SK-N-SH (cell line): Measurements from ENCODE around the gene RBP5. TPM values are rescaled to one million over a fixed set of nuclear protein-coding genes. Genes with fewer than 3 reads are reported as not detected.

Experiments used
- CTCF ChIA-PET: fragments of 300-600, 350-600 bp; formaldehyde crosslinking; extraction: SDS; loops from one replicate; lab custom pipeline; 2021; lab: Yijun Ruan, JAX
- POLR2A ChIA-PET: fragments of 350-600 bp; sonication (Branson Sonifier 250); formaldehyde crosslinking; extraction: SDS; loops from one replicate; lab custom pipeline; 2020; ENCODE audit warnings: antibody characterized with exemption, inconsistent platforms; lab: Yijun Ruan, JAX
- DNase-seq: peaks from one replicate; pipeline ENCODE4 v3.0.0; 2012
- H2AFZ ChIP-seq: fragments of 200-600 bp; sonication (generic); 2 replicates; pipeline ENCODE4 v1.8.1; 2016; ENCODE audit warnings: antibody characterized with exemption, mild to moderate bottlenecking, low read depth
- H3F3A ChIP-seq: fragments of 200-600 bp; sonication (generic); replicated peaks from 2 replicates; pipeline ENCODE3; 2016; ENCODE audit warnings: antibody characterized with exemption, mild to moderate bottlenecking; ENCODE audit not compliant: insufficient read depth
- H3K27ac ChIP-seq, 2 experiments: fragments of 200-500 bp in 1 of 2; fragments of 200-600 bp in 1 of 2; sonication (Bioruptor generic) in 1 of 2; sonication (generic), shearing (Covaris generic) in 1 of 2; 2 replicates each; pipeline versions ENCODE4 v1.5.1 to v1.6.1; 2014 to 2016; ENCODE audit warnings: low read depth in 2 of 2, inconsistent platforms in 1 of 2, low read length in 1 of 2, mild to moderate bottlenecking in 1 of 2, mixed read lengths in 1 of 2
- H3K27me3 ChIP-seq: fragments of 200-600 bp; sonication (generic), shearing (Covaris generic); 2 replicates; pipeline ENCODE4 v1.6.1; 2016; ENCODE audit warnings: mixed run types; ENCODE audit not compliant: insufficient read depth
- H3K36me3 ChIP-seq, 2 experiments: fragments of 200-500 bp in 1 of 2; fragments of 200-600 bp in 1 of 2; sonication (Bioruptor generic) in 1 of 2; sonication (generic) in 1 of 2; replicated peaks in 1 of 2; 2 replicates each; pipeline versions ENCODE3 to v1.5.1; 2014 to 2016; ENCODE audit warnings: low read length in 1 of 2, mild to moderate bottlenecking in 1 of 2; ENCODE audit not compliant: insufficient read depth in 2 of 2, control insufficient read depth in 1 of 2
- H3K4me1 ChIP-seq, 2 experiments: fragments of 200-500 bp in 1 of 2; fragments of 200-600 bp in 1 of 2; sonication (Bioruptor generic) in 1 of 2; sonication (generic), shearing (Covaris generic) in 1 of 2; 2 replicates each; pipeline versions ENCODE4 v1.5.1 to v1.6.1; 2014 to 2016; ENCODE audit warnings: low read depth in 1 of 2, low read length in 1 of 2, mixed run types in 1 of 2; ENCODE audit not compliant: insufficient read depth in 2 of 2, control insufficient read depth in 1 of 2
- H3K4me2 ChIP-seq: fragments of 200-600 bp; sonication (generic), shearing (Covaris generic); 2 replicates; pipeline ENCODE4 v1.6.1; 2017; ENCODE audit warnings: mixed run types
- H3K4me3 ChIP-seq, 2 experiments: fragments of 200-500 bp in 1 of 2; fragments of 200-600 bp in 1 of 2; sonication (Bioruptor generic) in 1 of 2; sonication (generic), shearing (Covaris generic) in 1 of 2; 2 replicates each; pipeline versions ENCODE4 v1.5.1 to v1.8.1; 2014 to 2016; ENCODE audit warnings: low read depth in 2 of 2, inconsistent platforms in 1 of 2, low read length in 1 of 2, mild to moderate bottlenecking in 1 of 2, mixed read lengths in 1 of 2, moderate library complexity in 1 of 2
- H3K79me2 ChIP-seq: fragments of 200-600 bp; sonication (generic); 2 replicates; pipeline ENCODE4 v1.8.1; 2017; ENCODE audit warnings: mild to moderate bottlenecking; ENCODE audit not compliant: insufficient read depth
- H3K9ac ChIP-seq: fragments of 200-600 bp; sonication (generic); 2 replicates; pipeline ENCODE4 v1.6.1; 2017; ENCODE audit warnings: mixed run types
- H3K9me2 ChIP-seq: fragments of 200-600 bp; sonication (generic); 2 replicates; pipeline ENCODE4 v1.6.1; 2017; ENCODE audit warnings: mixed run types
- H3K9me3 ChIP-seq: fragments of 200-600 bp; sonication (generic); 2 replicates; pipeline ENCODE4 v1.6.1; 2017; ENCODE audit warnings: mixed run types, mild to moderate bottlenecking, moderate library complexity
- H4K20me1 ChIP-seq: fragments of 200-600 bp; sonication (generic); 2 replicates; pipeline ENCODE4 v1.6.1; 2017; ENCODE audit warnings: mild to moderate bottlenecking, mixed run types; ENCODE audit not compliant: insufficient read depth
- CHD2 ChIP-seq: fragments of 150-350 bp; IDR thresholded peaks from 2 replicates; pipeline ENCODE4 v1.6.1; 2018; ENCODE audit warnings: low read length; ENCODE audit not compliant: partially characterized antibody
- CTCF ChIP-seq: fragments of 200-600 bp; sonication (generic); IDR thresholded peaks from 2 replicates; pipeline ENCODE4 v1.6.1; 2017; ENCODE audit warnings: antibody characterized with exemption, mild to moderate bottlenecking, moderate library complexity
- FOXJ3 ChIP-seq: sonication (generic); formaldehyde crosslinking; IDR thresholded peaks from 2 replicates; pipeline ENCODE4 v1.5.1; 2020; ENCODE audit warnings: mild to moderate bottlenecking, missing genetic modification reagents
- FOXM1 ChIP-seq: IDR thresholded peaks from 2 replicates; pipeline ENCODE4 v1.4.0; 2012; ENCODE audit warnings: low read depth, mild to moderate bottlenecking
- GATA2 ChIP-seq: sonication (generic); formaldehyde crosslinking; IDR thresholded peaks from 2 replicates; pipeline ENCODE4 v1.5.0; 2020; ENCODE audit warnings: mild to moderate bottlenecking, missing genetic modification reagents
- JUND ChIP-seq: IDR thresholded peaks from 2 replicates; pipeline ENCODE4 v1.4.0; 2012
- MEF2A ChIP-seq: IDR thresholded peaks from 2 replicates; pipeline ENCODE4 v1.4.0; 2012; ENCODE audit warnings: low read depth, borderline replicate concordance
- PBX3 ChIP-seq: IDR thresholded peaks from 2 replicates; pipeline ENCODE4; 2012
- TAF1 ChIP-seq: IDR thresholded peaks from 2 replicates; pipeline ENCODE4 v1.6.1; 2012; ENCODE audit warnings: low read depth, mild to moderate bottlenecking, low read length, moderate library complexity, borderline replicate concordance
- YY1 ChIP-seq: IDR thresholded peaks from 2 replicates; pipeline ENCODE4 v1.4.0; 2012; ENCODE audit warnings: low read depth, mild to moderate bottlenecking
- WGBS: methylation state at CpG from one replicate; pipeline ENCODE4 v1.1.6; 2017; ENCODE audit warnings: low lambda C conversion rate; 5-methylcytosine and 5-hydroxymethylcytosine counted together
- polyA plus RNA-seq, 3 experiments: library from polyadenylated mRNA; depleted of rRNA; stranded (reverse); fragments of >200 nt; gene quantifications; 2 replicates each; pipeline ENCODE4 v1.2.3, GENCODE V29; 2012
- TF ChIP-seq, protein P1 (sequence below): IDR thresholded peaks from 2 replicates; pipeline ENCODE4 v1.4.0; 2012; ENCODE audit warnings: low read depth, borderline replicate concordance
- TF ChIP-seq, protein P2 (sequence below): IDR thresholded peaks from 2 replicates; pipeline ENCODE4 v1.4.0; 2012; ENCODE audit warnings: low read depth
- TF ChIP-seq, protein P3 (sequence below): IDR thresholded peaks from 2 replicates; pipeline ENCODE4 v1.4.0; 2012; ENCODE audit warnings: low read depth, borderline replicate concordance

The RBP5 gene
- polyA plus RNA-seq, 1 of the 3 experiments (the other 2 are of a cell fraction), result 0.12 TPM

DNA sequence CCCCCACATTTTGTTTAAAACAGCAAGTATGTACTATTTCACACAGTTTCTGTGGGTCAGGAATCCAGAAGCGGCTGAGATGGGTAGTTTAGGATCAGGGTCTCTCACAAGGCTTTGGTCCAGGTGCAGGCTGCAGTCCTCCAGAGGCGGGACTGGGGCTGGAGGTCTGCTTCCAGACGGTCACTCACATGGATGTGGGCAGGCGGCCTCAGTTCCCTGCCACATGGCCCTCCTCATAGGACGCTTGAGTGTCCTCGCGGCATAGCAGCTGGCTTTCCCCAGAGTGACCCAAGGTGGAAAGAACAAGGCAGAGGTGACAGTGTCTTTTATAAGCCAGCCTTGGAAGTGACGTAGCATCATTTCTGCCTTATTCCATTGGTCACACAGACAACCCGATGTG lies 11.8 kb downstream of the RBP5 start (continued):
- TF ChIP-seq, protein P1, sequence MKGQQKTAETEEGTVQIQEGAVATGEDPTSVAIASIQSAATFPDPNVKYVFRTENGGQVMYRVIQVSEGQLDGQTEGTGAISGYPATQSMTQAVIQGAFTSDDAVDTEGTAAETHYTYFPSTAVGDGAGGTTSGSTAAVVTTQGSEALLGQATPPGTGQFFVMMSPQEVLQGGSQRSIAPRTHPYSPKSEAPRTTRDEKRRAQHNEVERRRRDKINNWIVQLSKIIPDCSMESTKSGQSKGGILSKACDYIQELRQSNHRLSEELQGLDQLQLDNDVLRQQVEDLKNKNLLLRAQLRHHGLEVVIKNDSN, result no peak
- TF ChIP-seq CHD2, result no peak
- no peak for TF ChIP-seq JUND

- H3K27me3 ChIP-seq, result peaks cover 10% of the 10 kb centered on the region; the same call in 1 of the 2 replicates
- H3K27ac ChIP-seq, result no peak overlapping the region
- no peak overlapping the region for H3K4me2 ChIP-seq
- 72% methylated on average over 2 of the region's 3 CpGs for WGBS
- peaks cover 0 to 8% of the 10 kb centered on the region in 2 experiments; a peak in 2 of 4 replicates for H3K4me1 ChIP-seq
- no peak for DNase-seq
- no peaks in the 10 kb centered on the region for H3K9me3 ChIP-seq
- no peaks in the 10 kb centered on the region for H3K36me3 ChIP-seq
- CTCF ChIA-PET, result no interaction called here
- no peaks in the 10 kb centered on the region for H3F3A ChIP-seq
- no peaks in the 10 kb centered on the region for H3K79me2 ChIP-seq
- H4K20me1 ChIP-seq, result no peaks in the 10 kb centered on the region
- H3K9ac ChIP-seq, result no peak overlapping the region
- H3K4me3 ChIP-seq, result no peak overlapping the region
- POLR2A ChIA-PET, result no interaction called here
- no peak overlapping the region for H2AFZ ChIP-seq
- no peaks in the 10 kb centered on the region for H3K9me2 ChIP-seq
- TF ChIP-seq YY1 (no peak), FOXJ3 (CRISPR knock-in tag) (no peak), PBX3 (no peak), CTCF (no peak), FOXM1 (no peak), MEF2A (no peak), GATA2 (CRISPR knock-in tag) (no peak), CHD2 (no peak), TAF1 (no peak)
- TF ChIP-seq, protein P2, sequence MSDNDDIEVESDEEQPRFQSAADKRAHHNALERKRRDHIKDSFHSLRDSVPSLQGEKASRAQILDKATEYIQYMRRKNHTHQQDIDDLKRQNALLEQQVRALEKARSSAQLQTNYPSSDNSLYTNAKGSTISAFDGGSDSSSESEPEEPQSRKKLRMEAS, result no peak
- TF ChIP-seq, protein P3, sequence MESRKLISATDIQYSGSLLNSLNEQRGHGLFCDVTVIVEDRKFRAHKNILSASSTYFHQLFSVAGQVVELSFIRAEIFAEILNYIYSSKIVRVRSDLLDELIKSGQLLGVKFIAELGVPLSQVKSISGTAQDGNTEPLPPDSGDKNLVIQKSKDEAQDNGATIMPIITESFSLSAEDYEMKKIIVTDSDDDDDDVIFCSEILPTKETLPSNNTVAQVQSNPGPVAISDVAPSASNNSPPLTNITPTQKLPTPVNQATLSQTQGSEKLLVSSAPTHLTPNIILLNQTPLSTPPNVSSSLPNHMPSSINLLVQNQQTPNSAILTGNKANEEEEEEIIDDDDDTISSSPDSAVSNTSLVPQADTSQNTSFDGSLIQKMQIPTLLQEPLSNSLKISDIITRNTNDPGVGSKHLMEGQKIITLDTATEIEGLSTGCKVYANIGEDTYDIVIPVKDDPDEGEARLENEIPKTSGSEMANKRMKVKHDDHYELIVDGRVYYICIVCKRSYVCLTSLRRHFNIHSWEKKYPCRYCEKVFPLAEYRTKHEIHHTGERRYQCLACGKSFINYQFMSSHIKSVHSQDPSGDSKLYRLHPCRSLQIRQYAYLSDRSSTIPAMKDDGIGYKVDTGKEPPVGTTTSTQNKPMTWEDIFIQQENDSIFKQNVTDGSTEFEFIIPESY, result no peak
These were observed 12.5 kb downstream of the RBP5 start for GRCh38 chr12:7116196-7116595.
